GM12892 (cell line): Measurements from ENCODE around the gene DENND1A.

Experiments used
- POLR2A ChIP-seq: IDR thresholded peaks from 2 replicates; pipeline ENCODE4 v1.6.1; 2011; ENCODE audit warnings: low read depth, low read length, control low read depth
- POLR2AphosphoS5 ChIP-seq: IDR thresholded peaks from 2 replicates; pipeline ENCODE4 v1.6.1; 2011; ENCODE audit warnings: low read depth, low read length, control low read depth
- TAF1 ChIP-seq: IDR thresholded peaks from 2 replicates; pipeline ENCODE4 v1.6.1; 2011; ENCODE audit warnings: low read depth, mild to moderate bottlenecking, control low read depth, low read length, borderline replicate concordance

DNA sequence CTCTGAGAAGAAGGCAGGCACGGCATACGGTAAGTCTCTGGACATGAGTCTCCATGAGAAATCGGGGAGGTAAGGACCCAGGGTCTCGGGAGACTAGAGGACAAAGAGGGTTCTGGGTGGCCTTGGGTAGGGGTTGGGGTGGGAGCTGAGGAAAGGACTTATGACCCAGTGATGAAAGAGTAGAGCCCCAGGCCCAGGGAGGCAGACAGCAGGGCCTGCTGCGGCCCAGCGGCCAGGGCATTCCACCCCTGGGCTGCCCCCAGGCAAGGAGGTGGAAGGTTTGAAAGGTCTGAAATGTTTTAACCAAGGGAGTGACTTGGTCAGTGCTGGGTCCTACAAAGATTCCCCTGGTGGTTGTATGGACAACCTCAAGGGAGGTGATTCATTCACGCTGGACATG, 484.8 kb downstream of the DENND1A start:
- no peak for TF ChIP-seq POLR2A
- TF ChIP-seq TAF1, result no peak
- TF ChIP-seq POLR2AphosphoS5, result no peak
